CD14-positive monocyte (primary cell): ENCODE measurements around the gene AJUBA. TPM values are rescaled to one million over a fixed set of nuclear protein-coding genes. Genes with fewer than 3 reads are reported as not detected.

Source experiments
- DNase-seq, 3 donors: peaks; one replicate each; pipeline ENCODE4 v3.0.0-alpha.2; 2011 to 2022
- H2AFZ ChIP-seq: 2 replicates; pipeline ENCODE4 v1.6.0; 2012; ENCODE audit warnings: mild to moderate bottlenecking, low read depth, low read length, inconsistent platforms; ENCODE audit not compliant: insufficient read depth, poor library complexity, severe bottlenecking
- H3K27ac ChIP-seq, 2 donors: 1 replicate in 1 of 2; 2 replicates in 1 of 2; pipeline ENCODE4 v1.5.1; 2012 to 2013; ENCODE audit warnings: low read length in 2 of 2, control low read depth in 1 of 2, inconsistent platforms in 1 of 2, low read depth in 1 of 2, mild to moderate bottlenecking in 1 of 2
- H3K27me3 ChIP-seq, 2 donors: one replicate each; pipeline versions ENCODE4 v1.6.0 to v1.6.1; 2011 to 2013; ENCODE audit warnings: low read length in 2 of 2; ENCODE audit not compliant: control insufficient read depth in 2 of 2, insufficient read depth in 2 of 2
- H3K36me3 ChIP-seq, 2 donors: replicated peaks in 1 of 2; 1 replicate in 1 of 2; 2 replicates in 1 of 2; pipeline versions ENCODE4 v1.5.1 to v1.6.1; 2012 to 2013; ENCODE audit warnings: low read length in 2 of 2, control low read depth in 1 of 2, inconsistent platforms in 1 of 2, mild to moderate bottlenecking in 1 of 2; ENCODE audit not compliant: insufficient read depth in 2 of 2, control insufficient read depth in 1 of 2
- H3K4me1 ChIP-seq, 2 donors: 1 replicate in 1 of 2; 2 replicates in 1 of 2; pipeline versions ENCODE4 v1.5.1 to v1.6.1; 2012 to 2013; ENCODE audit warnings: low read length in 2 of 2, control low read depth in 1 of 2, inconsistent platforms in 1 of 2, mild to moderate bottlenecking in 1 of 2, moderate library complexity in 1 of 2; ENCODE audit not compliant: insufficient read depth in 2 of 2, control insufficient read depth in 1 of 2
- H3K4me2 ChIP-seq: replicated peaks from 2 replicates; pipeline ENCODE3; 2012; ENCODE audit warnings: low read length, moderate library complexity, mild to moderate bottlenecking; ENCODE audit not compliant: poor library complexity, severe bottlenecking; ENCODE audit errors: extremely low read depth
- H3K4me3 ChIP-seq, 3 experiments: fragments of 200-600 bp in 1 of 3; sonication (generic) in 1 of 3; replicated peaks in 1 of 3; 1 replicate in 2 of 3; 2 replicates in 1 of 3; pipeline ENCODE4 v1.5.1; 2011 to 2013; ENCODE audit warnings: low read length in 3 of 3, mild to moderate bottlenecking in 3 of 3, control low read depth in 2 of 3, low read depth in 2 of 3, inconsistent platforms in 1 of 3, moderate library complexity in 1 of 3
- H3K79me2 ChIP-seq: 2 replicates; pipeline ENCODE4 v1.6.0; 2012; ENCODE audit warnings: mild to moderate bottlenecking, control low read depth, inconsistent platforms, low read length, moderate library complexity; ENCODE audit not compliant: insufficient read depth
- H3K9ac ChIP-seq: 2 replicates; pipeline ENCODE4 v1.6.0; 2017; ENCODE audit warnings: low read length, mild to moderate bottlenecking; ENCODE audit not compliant: insufficient read depth, poor library complexity, severe bottlenecking
- H3K9me3 ChIP-seq, 2 donors: replicated peaks in 1 of 2; 1 replicate in 1 of 2; 2 replicates in 1 of 2; pipeline versions ENCODE4 v1.5.1 to v1.6.1; 2012 to 2013; ENCODE audit warnings: low read length in 2 of 2, control low read depth in 1 of 2; ENCODE audit not compliant: control insufficient read depth in 1 of 2, insufficient read depth in 1 of 2
- H4K20me1 ChIP-seq: 2 replicates; pipeline ENCODE4 v1.6.0; 2012; ENCODE audit warnings: mild to moderate bottlenecking, low read length, control low read depth, moderate library complexity; ENCODE audit not compliant: insufficient read depth
- H3K27ac Mint-ChIP-seq, 7 donors: one replicate each; pipeline ENCODE4 v1.8.0; 2020; ENCODE audit warnings: mild to moderate bottlenecking in 7 of 7, mixed read lengths in 7 of 7, moderate library complexity in 6 of 7, inconsistent platforms in 2 of 7
- H3K27me3 Mint-ChIP-seq, 3 donors: one replicate each; pipeline ENCODE4 v1.8.0; 2021 to 2022; ENCODE audit warnings: low read depth in 3 of 3, mild to moderate bottlenecking in 3 of 3, mixed read lengths in 3 of 3, moderate library complexity in 3 of 3, inconsistent platforms in 1 of 3
- H3K36me3 Mint-ChIP-seq, 2 donors: one replicate each; pipeline ENCODE4 v1.8.0; 2020; ENCODE audit warnings: mixed read lengths in 2 of 2, inconsistent platforms in 1 of 2, mild to moderate bottlenecking in 1 of 2
- H3K4me1 Mint-ChIP-seq: one replicate; pipeline ENCODE4 v1.8.0; 2020; ENCODE audit warnings: mild to moderate bottlenecking, mixed read lengths
- H3K4me3 Mint-ChIP-seq, 2 donors: one replicate each; pipeline ENCODE4 v1.8.0; 2020; ENCODE audit warnings: mild to moderate bottlenecking in 2 of 2, mixed read lengths in 2 of 2, moderate library complexity in 1 of 2
- H3K9me3 Mint-ChIP-seq, 7 donors: one replicate each; pipeline ENCODE4 v1.8.0; 2020 to 2022; ENCODE audit warnings: mixed read lengths in 7 of 7, mild to moderate bottlenecking in 6 of 7, moderate library complexity in 6 of 7, inconsistent platforms in 2 of 7
- WGBS: methylation state at CpG from one replicate; pipeline ENCODE4 v1.1.5; 2013; ENCODE audit warnings: missing lambda C conversion rate; ENCODE audit not compliant: insufficient coverage; 5-methylcytosine and 5-hydroxymethylcytosine counted together
- intact Hi-C, 2 donors: fragments of 100-400 bp; cut with micrococcal nuclease; formaldehyde crosslinking; loops; one replicate each; pipeline versions ENCODE4 v1.15.0 to v1.15.1; 2023
- polyA plus RNA-seq, 3 donors: library from polyadenylated mRNA; depleted of rRNA in 1 of 3; unstranded in 2 of 3; stranded (reverse) in 1 of 3; fragments of 300-500 nt in 2 of 3; fragments of >200 nt in 1 of 3; fragmentation: Illumina TruSeq in 2 of 3; gene quantifications; 1 replicate in 2 of 3; 2 replicates in 1 of 3; pipeline ENCODE4 v1.2.3, GENCODE V29; 2012 to 2021
- TF ChIP-seq, protein P1 (sequence below): fragments of 200-600 bp; IDR thresholded peaks from one replicate; pipeline ENCODE4 v1.8.0; 2022; ENCODE audit warnings: antibody characterized with exemption, mild to moderate bottlenecking

The AJUBA gene
- polyA plus RNA-seq, 3 donors = 0.04 TPM; not detected in 2

DNA sequence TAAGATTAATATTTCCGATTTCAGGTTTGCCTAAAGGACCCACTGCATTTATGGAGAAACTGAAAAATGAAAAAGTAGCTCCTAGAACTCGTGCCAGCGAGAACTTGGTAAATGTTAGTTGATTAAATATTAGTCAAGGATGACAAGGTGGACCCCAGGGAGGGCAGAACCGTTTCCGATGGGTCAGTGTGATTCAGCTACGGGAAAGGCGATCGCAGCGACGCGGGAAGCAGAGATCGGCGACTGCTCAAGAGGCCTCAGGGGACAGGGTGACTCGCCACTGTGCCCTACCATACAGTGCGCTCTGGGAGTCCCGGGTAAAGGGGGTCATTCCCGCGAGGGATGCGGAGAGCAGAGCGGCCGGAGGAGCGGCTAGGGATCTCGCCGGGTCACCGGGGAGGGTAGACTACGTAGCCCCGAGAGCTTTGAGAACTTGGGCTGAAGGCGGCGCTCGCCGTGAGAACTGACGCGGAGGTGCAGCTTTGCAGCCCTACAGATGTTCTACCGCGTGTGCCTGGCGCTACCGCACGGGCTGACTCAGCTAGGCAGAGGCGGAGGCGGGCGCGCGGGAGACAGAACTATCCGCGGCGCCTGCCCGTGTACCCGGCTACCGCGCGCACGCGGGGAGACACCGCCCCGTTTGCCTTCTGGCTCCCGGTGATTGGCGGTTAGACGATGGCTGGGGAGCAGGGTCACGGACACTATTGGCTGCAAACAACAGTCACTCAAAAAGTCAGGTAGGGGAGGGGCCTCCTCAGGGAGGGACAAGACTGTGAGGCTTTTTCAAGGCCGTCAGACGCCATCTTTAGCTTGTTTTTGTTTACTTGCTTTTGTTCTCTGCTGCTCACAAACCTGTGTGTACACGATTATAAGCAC is 24.4 kb upstream of the AJUBA start:
- H3K27ac Mint-ChIP-seq = peak overlapping the region; percentile 92 to 98 (median 96)
- under 1% methylated on average over 56 of the region's 62 CpGs for WGBS
- Histone ChIP-seq H3K27me3 (no peaks in the 10 kb centered on the region), H3K4me1 (peaks cover 30 to 40% of the 10 kb centered on the region in 2 donors), H3K79me2 (peaks cover 26% of the 10 kb centered on the region), H2AFZ (peak overlapping the region; percentile 98), H3K4me2 (peak overlapping the region; percentile 88), H3K9ac (peak overlapping the region; percentile 75), H4K20me1 (no peaks in the 10 kb centered on the region), H3K27ac (peak overlapping the region; percentile 85 to 96), H3K9me3 (no peaks in the 10 kb centered on the region), H3K36me3 (no peaks in the 10 kb centered on the region), H3K4me3 (peak overlapping the region; percentile 85 to 95 (median 89))
- TF ChIP-seq, protein P1, sequence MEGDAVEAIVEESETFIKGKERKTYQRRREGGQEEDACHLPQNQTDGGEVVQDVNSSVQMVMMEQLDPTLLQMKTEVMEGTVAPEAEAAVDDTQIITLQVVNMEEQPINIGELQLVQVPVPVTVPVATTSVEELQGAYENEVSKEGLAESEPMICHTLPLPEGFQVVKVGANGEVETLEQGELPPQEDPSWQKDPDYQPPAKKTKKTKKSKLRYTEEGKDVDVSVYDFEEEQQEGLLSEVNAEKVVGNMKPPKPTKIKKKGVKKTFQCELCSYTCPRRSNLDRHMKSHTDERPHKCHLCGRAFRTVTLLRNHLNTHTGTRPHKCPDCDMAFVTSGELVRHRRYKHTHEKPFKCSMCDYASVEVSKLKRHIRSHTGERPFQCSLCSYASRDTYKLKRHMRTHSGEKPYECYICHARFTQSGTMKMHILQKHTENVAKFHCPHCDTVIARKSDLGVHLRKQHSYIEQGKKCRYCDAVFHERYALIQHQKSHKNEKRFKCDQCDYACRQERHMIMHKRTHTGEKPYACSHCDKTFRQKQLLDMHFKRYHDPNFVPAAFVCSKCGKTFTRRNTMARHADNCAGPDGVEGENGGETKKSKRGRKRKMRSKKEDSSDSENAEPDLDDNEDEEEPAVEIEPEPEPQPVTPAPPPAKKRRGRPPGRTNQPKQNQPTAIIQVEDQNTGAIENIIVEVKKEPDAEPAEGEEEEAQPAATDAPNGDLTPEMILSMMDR = peak; percentile 29
- intact Hi-C loops = loop anchor here in 1 of 2 donors (10.0 kb wide), 1 partner anchor 1438 kb away; the partner anchor contains the start of gene SDR39U1
- no peaks in the 10 kb centered on the region for H3K27me3 Mint-ChIP-seq
- peak overlapping the region; percentile 99 for H3K4me3 Mint-ChIP-seq
- H3K4me1 Mint-ChIP-seq = peaks cover 21% of the 10 kb centered on the region
- DNase-seq = peak; percentile 96 to 97 (median 97)
- H3K9me3 Mint-ChIP-seq = no peaks in the 10 kb centered on the region
- H3K36me3 Mint-ChIP-seq = peaks cover 0 to 4% of the 10 kb centered on the region in 2 donors

DNA sequence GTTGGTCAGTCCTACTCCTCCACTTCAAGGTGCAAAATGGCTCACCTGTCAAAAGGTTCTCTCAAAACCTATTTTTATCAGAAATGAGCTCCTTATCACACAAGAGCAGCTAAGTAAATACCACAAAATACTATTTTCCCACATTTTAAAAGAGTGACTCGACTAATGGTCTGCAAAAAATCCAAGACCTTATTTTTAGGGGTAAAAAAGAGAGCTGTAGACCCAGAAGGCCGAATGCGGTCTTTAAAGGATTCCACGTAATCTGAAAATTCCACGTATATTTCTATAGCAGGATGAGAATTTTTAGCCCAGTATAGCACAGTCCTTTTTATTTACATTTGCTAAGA is 23.8 kb upstream of the AJUBA start:
- peaks cover 21% of the 10 kb centered on the region for H3K4me1 Mint-ChIP-seq
- intact Hi-C loops = loop anchor here in 1 of 2 donors (10.0 kb wide), 1 partner anchor 1439 kb away; the partner anchor contains the start of gene SDR39U1

More for the DNA sequence above, 23.8 kb upstream of the AJUBA start:
- Histone ChIP-seq H3K36me3 (no peaks in the 10 kb centered on the region), H3K4me1 (peaks cover 30 to 40% of the 10 kb centered on the region in 2 donors), H3K27me3 (no peaks in the 10 kb centered on the region), H3K4me3 (peak overlapping the region; percentile 85 to 95 (median 89)), H4K20me1 (no peaks in the 10 kb centered on the region), H3K27ac (peak overlapping the region in 1 of 2 donors; percentile 96), H3K4me2 (peak overlapping the region; percentile 88), H3K9me3 (no peaks in the 10 kb centered on the region), H2AFZ (peak overlapping the region; percentile 98), H3K79me2 (peaks cover 26% of the 10 kb centered on the region), H3K9ac (peak overlapping the region; percentile 75)
- no CpG with 5 or more reads among the region's 5 CpGs for WGBS
- DNase-seq = no peak
- TF ChIP-seq, protein P1 = no peak
- peaks cover 0 to 4% of the 10 kb centered on the region in 2 donors for H3K36me3 Mint-ChIP-seq
- H3K27ac Mint-ChIP-seq = peak overlapping the region in 6 of 7 donors; percentile 92 to 97 (median 96)
- peak overlapping the region; percentile 99 for H3K4me3 Mint-ChIP-seq
- H3K27me3 Mint-ChIP-seq = no peaks in the 10 kb centered on the region
- H3K9me3 Mint-ChIP-seq = no peaks in the 10 kb centered on the region
